PC-9 (cell line): ENCODE results near the gene CA6. TPM values are rescaled to one million over a fixed set of nuclear protein-coding genes. Genes with fewer than 3 reads are reported as not detected.

Experiments used
- BruUV-seq: library from RNA; stranded (reverse); fragments of 400-500 nt; replicated peaks from 2 replicates; lab custom pipeline; 2021; lab: Mats Ljungman, UMichigan
- CTCF ChIA-PET: fragments of 300-600 bp; sonication (Branson Sonifier 250); formaldehyde crosslinking; loops from one replicate; lab custom pipeline; 2022; ENCODE audit warnings: antibody characterized with exemption; lab: Charles Lee
- POLR2A ChIA-PET: fragments of 300-600 bp; sonication (Branson Sonifier 250); formaldehyde crosslinking; loops from one replicate; lab custom pipeline; 2022; ENCODE audit warnings: antibody characterized with exemption; ENCODE audit not compliant: unreplicated experiment; lab: Charles Lee
- DNase-seq, 2 experiments: peaks; one replicate each; pipeline versions ENCODE4 v3.0.0 to v3.0.0-alpha.2; 2015 to 2022; ENCODE audit warnings: mixed read lengths in 1 of 2
- H2AFZ ChIP-seq: fragments of 200-600 bp; sonication (generic); 2 replicates; pipeline ENCODE4 v1.8.1; 2017; ENCODE audit warnings: antibody characterized with exemption
- H3F3A ChIP-seq: fragments of 200-600 bp; sonication (generic); 2 replicates; pipeline ENCODE4 v1.8.1; 2017; ENCODE audit warnings: antibody characterized with exemption, mild to moderate bottlenecking, low read depth; ENCODE audit not compliant: insufficient read depth
- H3K27ac ChIP-seq: fragments of 200-600 bp; sonication (generic); 2 replicates; pipeline ENCODE4 v1.6.1; 2016; ENCODE audit warnings: mixed run types
- H3K27me3 ChIP-seq: fragments of 200-600 bp; sonication (generic); 2 replicates; pipeline ENCODE4 v1.6.1; 2016; ENCODE audit warnings: low read depth, mixed run types; ENCODE audit not compliant: insufficient read depth
- H3K36me3 ChIP-seq: fragments of 200-600 bp; sonication (generic); 2 replicates; pipeline ENCODE4 v1.6.1; 2016; ENCODE audit warnings: low read depth, mixed run types
- H3K4me1 ChIP-seq: fragments of 200-600 bp; sonication (generic); replicated peaks from 2 replicates; pipeline ENCODE4 v1.6.1; 2016; ENCODE audit warnings: mixed run types; ENCODE audit not compliant: insufficient read depth
- H3K4me2 ChIP-seq: fragments of 200-600 bp; sonication (generic); 2 replicates; pipeline ENCODE4 v1.6.1; 2017; ENCODE audit warnings: mixed run types
- H3K4me3 ChIP-seq: fragments of 200-600 bp; sonication (generic); 2 replicates; pipeline ENCODE4 v1.6.1; 2016; ENCODE audit warnings: mixed run types
- H3K79me2 ChIP-seq: fragments of 200-600 bp; sonication (generic); 2 replicates; pipeline ENCODE4 v1.6.1; 2017; ENCODE audit warnings: low read depth, mixed run types
- H3K9me2 ChIP-seq: fragments of 200-600 bp; sonication (generic); 2 replicates; pipeline ENCODE4 v1.8.1; 2017; ENCODE audit warnings: mild to moderate bottlenecking; ENCODE audit not compliant: insufficient read depth
- H3K9me3 ChIP-seq: fragments of 200-600 bp; sonication (generic); 2 replicates; pipeline ENCODE4 v1.8.1; 2016; ENCODE audit warnings: low read depth; ENCODE audit not compliant: insufficient read depth
- H4K20me1 ChIP-seq: fragments of 200-600 bp; sonication (generic); 2 replicates; pipeline ENCODE4 v1.8.1; 2017; ENCODE audit not compliant: insufficient read depth
- CTCF ChIP-seq: fragments of 200-600 bp; sonication (generic); conservative IDR thresholded peaks from 2 replicates; pipeline ENCODE4 v1.6.1; 2017; ENCODE audit warnings: mixed run types, antibody characterized with exemption, mild to moderate bottlenecking, moderate library complexity
- EZH2 ChIP-seq: fragments of 200-600 bp; sonication (generic); IDR thresholded peaks from 2 replicates; pipeline ENCODE4 v1.8.0; 2017; ENCODE audit warnings: antibody characterized with exemption, low read depth
- intact Hi-C: fragments of 100-400 bp; cut with micrococcal nuclease; formaldehyde crosslinking; loops from one replicate; pipeline ENCODE4 v1.10.0; 2022; ENCODE audit not compliant: unreplicated experiment
- total RNA-seq: library from RNA; stranded (reverse); gene quantifications from 2 replicates; pipeline ENCODE4 v1.2.3, GENCODE V29; 2021

CA6 gene
- total RNA-seq, 1 experiment from 2014 or later = not detected

GRCh38 chr1:9010781-9011323 lies 65.2 kb downstream of the CA6 start:
- Histone ChIP-seq H3K9me2 (no peaks in the 10 kb centered on the region), H3K4me1 (no peaks in the 10 kb centered on the region), H3K79me2 (no peaks in the 10 kb centered on the region), H4K20me1 (no peaks in the 10 kb centered on the region), H3K27me3 (no peaks in the 10 kb centered on the region), H3K4me3 (no peak overlapping the region), H2AFZ (no peak overlapping the region), H3K36me3 (no peaks in the 10 kb centered on the region), H3K9me3 (no peaks in the 10 kb centered on the region), H3K27ac (no peak overlapping the region), H3F3A (no peaks in the 10 kb centered on the region), H3K4me2 (no peak overlapping the region)
- ChIA-PET CTCF (interaction anchor here (0.5 to 0.6 kb wide), 2 partner anchors 91 to 183 kb away, joined by 5 to 7 read pairs; no protein-coding TSS in a partner anchor), POLR2A (no interaction called here)
- intact Hi-C loops = no loop called here
- no TSS peak for BruUV-seq
- TF ChIP-seq EZH2 = no peak
- no peak for DNase-seq

GRCh38 chr1:9013819-9014218 lies 68.2 kb downstream of the CA6 start:
- DNase-seq = no peak
- no peaks in the 10 kb centered on the region for H4K20me1 ChIP-seq
- no peaks in the 10 kb centered on the region for H3K79me2 ChIP-seq
- CTCF ChIA-PET = no interaction called here
- no peaks in the 10 kb centered on the region for H3K36me3 ChIP-seq
- H3K27ac ChIP-seq = no peak overlapping the region
- H3K4me2 ChIP-seq = no peak overlapping the region
- no peaks in the 10 kb centered on the region for H3K9me3 ChIP-seq
- TF ChIP-seq CTCF (no peak), EZH2 (no peak)
- BruUV-seq = no TSS peak
- no peak overlapping the region for H3K4me3 ChIP-seq
- no peaks in the 10 kb centered on the region for H3K27me3 ChIP-seq
- H3K4me1 ChIP-seq = no peaks in the 10 kb centered on the region
- intact Hi-C loops = no loop called here
- no peaks in the 10 kb centered on the region for H3F3A ChIP-seq
- H3K9me2 ChIP-seq = no peaks in the 10 kb centered on the region
- POLR2A ChIA-PET = no interaction called here
- no peak overlapping the region for H2AFZ ChIP-seq

GRCh38 chr1:9014475-9015375 lies 69.1 kb downstream of the CA6 start:
- H3K4me1 ChIP-seq = no peaks in the 10 kb centered on the region
- H3K4me3 ChIP-seq = no peak overlapping the region
- no peaks in the 10 kb centered on the region for H3K79me2 ChIP-seq
- intact Hi-C loops = no loop called here
- no peaks in the 10 kb centered on the region for H3K9me3 ChIP-seq
- DNase-seq = no peak
- no peak overlapping the region for H3K4me2 ChIP-seq
- CTCF ChIA-PET = interaction anchor here (0.6 kb wide), 1 partner anchor 96 kb away, joined by 4 read pairs; no protein-coding TSS in a partner anchor
- no peaks in the 10 kb centered on the region for H3F3A ChIP-seq
- TF ChIP-seq CTCF = no peak
- no peaks in the 10 kb centered on the region for H4K20me1 ChIP-seq
- no peaks in the 10 kb centered on the region for H3K9me2 ChIP-seq
- BruUV-seq = no TSS peak
- no peaks in the 10 kb centered on the region for H3K36me3 ChIP-seq
- H2AFZ ChIP-seq = no peak overlapping the region
- no peak overlapping the region for H3K27ac ChIP-seq
- no peaks in the 10 kb centered on the region for H3K27me3 ChIP-seq
- POLR2A ChIA-PET = no interaction called here
